COLO829 (cell line): Measurements from ENCODE around the gene NARF.
A peak's percentile ranks its signal among the peaks of the same experiment; 100 is the strongest.

Experiments
- DNase-seq: peaks from one replicate; pipeline ENCODE4 v3.0.0; 2012; ENCODE audit warnings: low spot score

NARF gene

DNA sequence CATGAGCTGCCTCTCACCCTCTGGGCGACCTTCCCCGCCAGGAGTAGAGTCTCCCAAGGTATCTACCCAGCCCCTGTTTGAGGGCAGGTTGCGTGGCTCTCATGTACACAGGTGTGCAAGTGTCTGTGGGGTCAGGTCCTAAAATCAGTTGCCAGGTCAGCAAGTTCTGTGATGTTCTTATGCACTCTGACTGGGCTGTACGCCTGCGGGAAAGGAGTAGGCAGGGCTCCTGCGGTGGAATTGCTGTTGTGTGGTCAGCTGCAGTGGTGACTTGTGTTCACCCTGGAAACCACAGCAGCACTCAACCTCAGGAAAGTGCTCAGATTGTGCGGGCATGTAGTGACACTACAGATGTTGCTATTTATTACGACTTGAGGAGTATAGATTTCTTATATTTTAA is 19.4 kb downstream of the NARF start:
- DNase-seq, result no peak

DNA sequence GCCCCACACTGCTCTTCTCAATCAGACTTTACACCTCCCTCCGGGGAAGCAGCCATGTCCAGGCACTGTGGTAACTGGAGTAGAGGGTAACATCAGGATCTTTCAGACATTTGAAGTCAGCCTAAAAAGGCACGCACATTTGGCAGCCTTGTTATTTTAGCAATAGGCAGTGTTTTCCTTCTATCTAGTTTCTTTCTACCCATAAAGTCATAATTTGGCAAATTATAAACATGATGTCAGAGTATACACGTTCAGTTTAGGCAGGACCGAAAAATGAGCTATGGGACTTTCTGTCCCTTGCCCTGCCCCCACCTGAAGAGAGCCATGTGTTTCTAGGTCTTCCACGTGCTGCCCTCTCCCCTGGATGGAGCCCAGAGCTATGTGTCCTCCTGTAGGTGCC is 21.1 kb downstream of the NARF start:
- no peak for DNase-seq

DNA sequence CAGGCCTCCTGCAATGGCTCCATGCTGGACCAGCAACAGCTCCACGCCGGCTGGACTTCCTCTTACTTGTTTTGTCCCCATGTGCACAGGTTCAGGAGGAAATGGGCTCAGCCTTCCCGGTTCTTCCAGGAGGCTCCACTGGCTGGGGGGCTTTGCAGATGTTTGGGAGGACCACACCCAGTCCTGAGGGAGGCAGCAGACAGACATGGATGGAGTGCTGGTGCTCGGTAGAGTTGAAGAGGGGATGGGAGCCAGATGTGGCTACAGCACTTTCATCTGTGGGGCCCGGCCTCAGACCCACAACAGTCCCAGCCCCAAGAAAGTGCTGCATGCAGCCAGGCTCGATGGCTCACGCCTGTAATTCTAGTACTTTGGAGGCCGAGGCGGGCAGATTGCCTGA is 21.8 kb downstream of the NARF start:
- DNase-seq, result no peak

DNA sequence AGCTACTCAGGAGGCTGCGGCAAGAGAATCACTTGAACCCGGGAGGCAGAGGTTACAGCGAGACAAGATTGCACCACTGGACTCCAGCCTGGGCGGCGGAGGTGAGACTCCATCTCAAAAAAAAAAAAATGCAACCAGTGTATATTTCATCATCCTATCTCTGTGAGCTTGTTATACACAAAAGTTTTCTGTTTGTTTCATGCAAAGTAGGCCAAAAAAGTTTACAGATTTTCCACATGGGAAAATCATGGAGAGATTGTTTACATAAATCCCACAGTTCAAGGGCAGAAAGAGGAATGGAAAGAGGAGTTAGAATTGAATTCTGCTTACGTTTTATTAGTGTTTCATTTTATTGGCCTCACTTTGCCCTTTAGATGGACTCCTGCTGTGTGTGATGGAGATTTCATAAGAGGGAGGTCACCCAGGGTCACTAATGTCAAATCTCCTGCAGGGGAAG is 24.7 kb downstream of the NARF start:
- DNase-seq, result no peak

DNA sequence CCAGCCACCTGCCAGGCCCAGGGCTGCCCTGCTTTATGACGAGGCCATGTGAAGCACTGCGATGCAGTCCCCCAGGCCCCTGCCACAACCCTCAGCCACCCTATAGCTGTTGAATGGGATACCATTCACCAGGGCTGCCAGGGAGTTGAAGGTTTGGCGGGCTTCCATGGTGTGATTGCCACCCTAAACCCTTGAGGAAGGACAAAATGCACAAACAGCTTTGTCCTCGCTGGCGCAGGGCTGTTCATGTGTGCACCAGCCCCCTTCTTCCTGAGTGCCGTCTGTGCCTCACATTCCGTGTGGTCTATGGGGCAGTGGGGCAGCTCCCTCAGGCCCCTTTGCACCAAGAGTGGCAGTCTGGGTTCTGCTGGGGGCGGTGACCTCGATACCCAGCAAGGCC is 25.3 kb downstream of the NARF start:
- no peak for DNase-seq

DNA sequence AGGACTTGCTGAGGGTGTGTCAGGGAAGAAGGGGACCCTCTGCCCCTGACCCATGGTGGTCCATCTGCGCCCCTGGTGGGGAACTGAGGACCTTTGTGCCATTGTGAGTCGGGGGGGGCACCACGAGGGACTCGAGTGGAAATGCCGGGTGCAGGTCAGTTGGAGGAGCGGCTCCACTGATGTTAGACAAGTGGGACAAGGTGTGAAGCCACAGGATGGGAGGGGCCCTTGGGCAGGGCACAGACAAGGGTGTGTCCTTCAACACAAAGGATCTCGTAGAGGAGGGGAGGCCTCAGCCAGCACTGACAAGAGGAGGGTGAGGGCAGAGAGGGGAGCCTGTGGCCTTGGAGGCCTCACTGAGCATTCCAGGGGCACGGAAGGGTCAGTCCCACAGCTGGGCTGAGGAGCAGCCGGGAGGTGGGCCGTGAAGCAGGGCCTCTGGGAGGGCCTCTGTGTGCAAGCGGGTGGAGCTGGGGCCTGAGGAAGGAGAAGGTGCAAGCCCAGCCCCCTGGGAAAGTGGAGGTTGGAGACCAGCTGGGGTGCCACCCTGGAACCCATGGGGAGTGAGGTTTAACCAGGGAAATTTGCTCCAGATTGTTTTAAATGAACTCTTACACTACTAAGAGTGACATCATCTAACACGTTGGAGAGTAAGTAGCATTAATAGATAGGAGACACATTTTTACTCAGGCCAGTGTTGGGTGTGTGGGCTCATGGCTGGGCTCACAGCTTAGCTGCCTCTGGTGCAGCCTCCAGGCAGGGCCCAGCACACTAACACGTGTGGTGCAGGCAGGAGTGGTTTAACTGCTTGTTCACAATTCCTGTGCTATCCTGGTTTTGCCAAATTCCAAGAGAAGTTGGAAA is 27.9 kb downstream of the NARF start:
- no peak for DNase-seq

DNA sequence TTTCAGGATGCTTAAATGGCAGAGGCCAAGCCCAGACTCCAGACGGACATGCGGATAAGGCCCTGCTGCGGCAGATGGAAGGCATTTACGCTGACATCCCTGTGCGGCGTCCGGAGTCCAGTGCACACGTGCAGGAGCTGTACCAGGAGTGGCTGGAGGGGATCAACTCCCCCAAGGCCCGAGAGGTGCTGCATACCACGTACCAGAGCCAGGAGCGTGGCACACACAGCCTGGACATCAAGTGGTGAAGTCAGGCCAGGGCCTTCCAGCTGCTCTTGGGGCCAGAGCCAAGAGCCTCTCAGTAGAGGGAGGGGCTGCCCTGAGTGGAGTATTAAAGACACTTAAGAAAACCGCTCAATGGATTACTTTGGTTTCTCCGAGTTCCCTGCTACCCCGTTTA is 29.4 kb downstream of the NARF start:
- no peak for DNase-seq

DNA sequence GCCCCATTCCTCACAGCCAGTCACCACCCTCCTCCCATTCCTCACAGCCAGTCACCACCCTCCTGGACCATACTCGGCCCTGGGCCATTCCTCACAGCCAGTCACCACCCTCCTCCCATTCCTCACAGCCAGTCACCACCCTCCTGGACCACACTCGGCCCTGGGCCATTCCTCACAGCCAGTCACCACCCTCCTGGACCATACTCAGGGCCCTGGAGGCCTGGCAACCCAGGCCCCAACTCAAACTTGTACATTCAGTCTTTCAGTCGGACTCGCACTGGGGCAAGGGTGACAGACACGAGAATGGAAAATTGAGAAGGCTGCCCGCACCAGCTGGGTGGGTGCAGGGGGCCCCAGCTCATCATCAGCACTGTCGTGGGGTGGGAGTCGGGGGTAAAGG is 30.6 kb downstream of the NARF start:
- DNase-seq, result no peak

DNA sequence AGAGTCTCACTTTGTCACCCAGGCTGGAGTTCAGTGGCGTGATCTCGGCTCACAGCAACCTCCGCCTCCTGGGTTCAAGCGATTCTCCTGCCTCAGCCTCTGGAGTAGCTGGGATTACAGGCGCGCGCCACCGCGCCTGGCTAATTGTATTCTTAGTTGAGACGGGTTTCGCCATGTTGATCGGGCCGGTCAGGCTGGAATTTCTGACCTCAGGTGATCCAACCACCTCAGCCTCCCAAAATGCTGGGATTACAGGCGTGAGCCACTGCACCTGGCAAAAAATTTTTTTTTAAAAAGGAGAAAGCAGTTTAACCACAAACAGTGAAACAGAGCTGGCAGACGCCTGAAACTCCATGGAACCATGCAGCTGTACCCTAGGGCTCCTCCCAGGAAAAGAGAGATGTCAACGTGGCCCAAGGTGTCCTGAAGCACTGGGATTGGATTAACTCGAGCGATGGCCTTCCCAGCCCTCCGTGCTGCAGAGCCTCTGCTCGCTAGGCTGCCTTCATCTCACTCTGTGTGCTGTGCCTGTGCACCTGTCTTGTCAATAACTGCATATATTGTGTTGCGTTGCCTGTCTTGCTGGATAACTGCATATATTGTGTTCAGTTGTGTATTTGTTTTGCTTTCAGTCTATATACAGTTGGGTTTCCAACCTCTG is 31.4 kb downstream of the NARF start:
- no peak for DNase-seq

DNA sequence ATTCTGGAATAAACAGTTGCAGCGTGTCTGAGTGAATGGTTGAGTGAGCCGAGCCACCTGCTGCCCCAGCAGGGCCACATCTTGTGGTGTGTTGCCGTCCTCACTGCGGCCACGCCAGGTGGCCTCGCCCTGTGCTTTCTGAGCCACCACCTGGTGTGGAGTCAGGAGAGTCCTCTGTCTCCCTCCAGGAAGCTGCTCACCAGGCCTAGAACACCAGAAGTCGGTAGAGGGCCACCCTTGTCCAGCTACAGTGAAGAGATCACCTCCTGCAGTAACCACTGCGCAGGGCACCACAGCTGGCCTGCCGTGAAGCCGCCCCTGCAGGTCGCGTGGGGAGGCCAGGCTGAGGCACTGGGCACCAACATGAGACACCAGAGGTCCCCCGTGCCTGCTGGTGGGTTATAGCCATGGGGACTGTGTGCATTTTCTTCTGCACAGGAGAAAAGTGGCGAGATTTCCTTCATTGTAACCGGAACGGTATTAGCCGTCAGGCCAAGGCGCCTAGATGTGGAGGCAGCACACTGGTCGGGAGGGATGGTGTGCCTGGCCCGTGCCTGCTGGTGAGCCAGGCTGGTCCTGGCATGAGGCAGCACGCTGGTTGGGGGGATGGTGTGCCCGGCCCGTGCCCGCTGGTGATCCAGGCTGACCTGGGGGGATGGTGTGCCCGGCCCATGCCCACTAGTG is 32.1 kb downstream of the NARF start:
- DNase-seq, result no peak

DNA sequence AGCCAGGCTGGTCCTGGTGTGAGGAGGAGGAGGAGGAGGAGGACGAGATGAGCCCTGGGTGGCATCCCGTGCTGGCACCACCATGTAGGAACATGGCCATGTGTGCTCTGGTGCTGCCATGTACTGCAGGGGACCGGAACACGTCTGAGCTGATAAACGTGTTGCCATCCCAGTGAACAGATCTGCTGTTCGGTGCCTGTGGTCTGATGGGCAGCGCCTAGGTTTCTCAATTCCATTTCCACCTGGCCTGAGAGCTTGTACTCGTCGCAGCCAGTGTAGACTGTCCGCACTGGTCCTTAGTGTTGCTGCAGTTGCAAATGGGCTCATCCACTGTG is 32.6 kb downstream of the NARF start:
- no peak for DNase-seq

DNA sequence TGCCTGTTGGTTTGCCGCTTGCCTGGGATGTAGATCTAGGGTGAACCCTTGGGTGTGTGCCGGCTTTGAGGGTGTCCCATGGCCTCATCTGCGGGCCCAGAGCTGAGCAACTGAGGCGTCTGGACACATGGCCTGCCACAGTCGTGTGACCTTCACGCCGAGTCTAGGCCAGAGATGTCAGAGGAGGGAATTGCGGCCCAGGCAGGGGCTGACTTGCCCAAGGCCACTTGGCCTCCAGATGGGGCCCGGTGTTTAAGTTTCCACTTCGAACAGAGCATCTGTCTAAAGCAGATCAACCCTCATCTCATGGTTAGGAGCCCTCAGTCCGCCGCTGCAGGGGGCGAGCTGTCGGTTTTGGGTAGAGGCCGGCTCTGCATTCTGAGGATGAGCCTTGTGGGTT is 33.0 kb downstream of the NARF start:
- DNase-seq, result no peak

DNA sequence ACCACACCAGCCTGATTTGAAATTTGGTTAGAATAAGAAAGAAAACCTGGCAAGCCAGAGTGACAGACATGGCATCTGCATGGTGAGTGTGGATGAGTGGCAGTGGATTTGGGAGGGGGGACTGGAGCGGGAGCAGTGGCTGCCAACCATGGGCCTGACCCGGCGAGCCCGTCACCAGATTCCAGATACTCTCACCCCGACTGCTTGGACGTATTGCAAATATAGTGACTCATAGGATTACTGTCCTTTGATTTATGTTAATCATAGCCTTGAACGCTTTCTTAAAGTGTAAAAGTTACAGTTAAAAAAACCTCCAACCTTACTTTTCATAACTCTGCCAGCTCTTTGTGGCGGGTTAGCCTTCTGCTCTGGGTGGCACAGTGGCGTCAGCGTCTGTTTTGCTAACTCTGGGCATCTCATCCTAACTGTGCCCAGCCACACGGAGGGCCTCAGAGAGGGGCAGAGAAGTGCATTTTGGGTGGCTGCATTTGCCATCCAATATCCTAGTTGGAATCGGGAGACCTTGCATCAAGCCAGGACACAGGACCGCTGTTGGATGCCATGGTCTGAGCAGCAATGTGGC is 34.2 kb downstream of the NARF start:
- no peak for DNase-seq

DNA sequence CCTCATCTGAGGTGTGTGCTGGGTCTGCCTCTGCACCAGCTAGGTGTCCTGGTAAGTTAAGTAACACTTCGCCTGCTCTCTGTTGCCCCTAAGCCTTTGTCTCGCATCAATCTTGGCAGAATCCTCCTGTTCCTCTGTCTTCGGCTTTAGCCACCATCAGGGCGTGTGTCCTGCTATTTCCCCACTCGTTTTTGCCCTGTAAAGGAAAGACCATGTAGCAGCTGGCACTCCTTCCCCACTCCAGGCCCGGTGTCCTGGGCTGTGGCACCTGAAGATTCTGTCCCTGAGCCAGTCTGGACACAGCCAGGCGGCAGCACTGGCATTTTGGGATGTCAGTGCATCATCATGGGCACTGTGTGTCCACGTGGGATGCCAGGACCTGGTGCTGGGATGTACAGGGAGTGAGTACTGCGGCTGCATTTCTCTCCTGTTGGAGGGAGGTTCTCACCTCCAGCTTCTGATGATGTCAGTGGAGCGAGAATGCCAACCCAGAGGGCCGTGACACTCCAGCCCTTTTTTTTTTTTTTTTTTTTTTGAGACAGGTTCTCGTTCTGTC is 34.8 kb downstream of the NARF start:
- no peak for DNase-seq

DNA sequence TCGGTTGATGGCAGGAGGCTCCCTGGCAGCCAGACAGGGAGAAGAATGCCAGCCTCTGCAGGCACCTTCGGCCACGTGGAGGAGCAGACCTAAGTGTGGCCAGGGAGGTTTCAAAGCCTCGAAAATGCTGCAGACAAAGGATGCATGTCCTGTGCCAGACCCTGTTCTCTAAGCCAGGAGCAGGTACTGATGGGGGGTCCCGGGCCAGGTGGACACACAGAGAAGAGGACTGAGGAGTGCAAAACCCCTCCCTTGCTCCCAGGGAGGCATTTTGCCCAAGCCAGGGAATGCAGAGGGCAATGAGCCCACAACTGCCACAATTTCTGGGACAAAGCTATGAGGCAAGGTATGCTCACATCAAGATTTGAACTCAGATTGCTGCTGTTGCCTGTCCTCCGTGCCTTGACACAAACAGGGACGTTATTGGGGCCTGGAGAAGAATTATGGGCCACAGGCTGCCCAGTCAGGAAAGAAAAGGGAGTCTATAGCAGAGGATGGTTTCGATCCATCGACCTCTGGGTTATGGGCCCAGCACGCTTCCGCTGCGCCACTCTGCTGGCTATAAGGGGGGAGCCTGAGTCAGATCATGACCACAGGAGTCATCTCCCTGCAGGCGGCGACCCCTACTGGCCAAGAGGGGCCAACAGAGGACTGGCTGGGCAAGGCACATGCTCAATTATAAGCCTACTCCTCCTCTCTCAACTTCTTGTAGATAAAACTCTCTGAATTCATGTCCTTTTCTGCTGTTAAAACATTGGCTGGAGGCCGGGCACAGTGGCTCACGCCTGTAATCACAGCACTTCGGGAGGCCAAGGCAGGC is 35.9 kb downstream of the NARF start:
- peak; percentile 99 for DNase-seq

DNA sequence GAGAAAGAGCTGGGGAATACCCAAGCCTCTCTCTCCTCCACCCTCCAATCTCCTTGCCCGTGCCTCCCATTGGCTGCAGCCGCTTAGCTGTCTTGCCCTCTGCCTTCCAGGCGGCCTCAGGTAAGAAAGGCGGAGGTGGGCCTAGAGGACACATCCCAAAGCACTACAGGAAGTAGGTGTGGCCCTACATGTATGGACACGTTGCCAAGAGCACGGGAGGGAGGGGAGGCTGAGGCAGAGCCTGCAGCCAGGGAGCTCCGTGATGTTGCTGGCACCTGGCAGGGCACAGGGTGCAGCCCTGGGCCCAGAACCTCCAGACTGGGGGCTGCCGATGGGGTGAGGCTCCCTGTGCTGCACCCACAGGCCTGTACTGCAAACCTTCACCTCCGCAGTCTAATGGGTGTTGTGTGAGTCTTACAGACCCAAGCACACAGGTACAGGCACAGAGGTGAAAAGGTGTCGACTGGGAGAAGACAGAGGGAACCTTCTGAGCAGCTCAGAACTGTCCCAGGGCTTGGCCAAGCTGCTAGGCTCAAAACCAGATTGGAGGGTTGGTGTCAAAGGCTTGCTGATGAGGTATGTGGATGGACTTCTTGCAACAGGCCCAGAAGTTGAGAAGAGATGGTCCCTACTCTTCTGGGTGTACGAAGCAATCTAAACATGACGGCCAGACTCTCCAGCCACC is 37.4 kb downstream of the NARF start:
- no peak for DNase-seq

DNA sequence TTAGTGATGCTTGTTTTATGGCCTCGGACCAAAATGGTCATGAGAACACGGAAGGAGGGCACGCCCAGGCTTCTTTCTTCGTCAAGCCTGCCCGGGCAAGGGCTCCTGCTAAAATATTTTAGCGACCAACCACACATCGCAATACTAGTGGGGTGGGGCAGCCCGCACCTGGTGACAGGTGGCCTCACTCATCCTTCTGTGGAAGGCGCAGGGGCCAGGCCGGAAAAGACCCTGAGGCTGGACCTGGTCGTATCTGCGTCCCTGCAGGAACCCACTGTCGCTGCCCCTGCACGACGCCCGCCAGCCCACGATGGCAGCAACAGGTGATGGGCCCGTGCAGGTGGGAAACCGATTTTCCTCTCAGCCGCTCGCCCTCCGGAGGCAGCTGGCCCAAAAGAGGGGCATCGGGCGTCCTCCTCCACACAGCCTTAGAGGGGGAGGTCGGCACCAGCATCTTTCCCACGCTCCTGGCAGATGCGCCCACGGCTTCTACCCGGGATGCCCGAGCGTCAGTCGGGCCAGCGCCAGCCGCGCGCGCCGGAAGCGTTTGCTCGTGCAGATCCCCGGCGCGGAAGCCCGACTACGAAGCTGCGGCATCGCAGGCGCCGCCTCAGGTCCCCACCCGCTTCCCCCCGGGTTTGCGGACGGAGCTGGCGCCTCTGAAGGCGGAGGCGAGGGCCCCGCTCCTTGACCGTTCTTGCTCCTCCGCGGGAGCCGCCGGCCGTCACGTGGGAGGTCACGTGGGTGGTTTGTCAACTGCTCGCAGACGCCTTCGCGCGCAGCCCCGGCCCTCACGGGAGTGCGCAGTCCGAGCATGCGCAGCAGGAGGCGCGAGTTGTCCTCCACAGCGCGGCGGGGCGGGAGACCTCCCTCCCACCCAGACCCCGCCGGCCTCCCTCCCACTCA is 38.2 kb downstream of the NARF start:
- DNase-seq, result peak; percentile 93

DNA sequence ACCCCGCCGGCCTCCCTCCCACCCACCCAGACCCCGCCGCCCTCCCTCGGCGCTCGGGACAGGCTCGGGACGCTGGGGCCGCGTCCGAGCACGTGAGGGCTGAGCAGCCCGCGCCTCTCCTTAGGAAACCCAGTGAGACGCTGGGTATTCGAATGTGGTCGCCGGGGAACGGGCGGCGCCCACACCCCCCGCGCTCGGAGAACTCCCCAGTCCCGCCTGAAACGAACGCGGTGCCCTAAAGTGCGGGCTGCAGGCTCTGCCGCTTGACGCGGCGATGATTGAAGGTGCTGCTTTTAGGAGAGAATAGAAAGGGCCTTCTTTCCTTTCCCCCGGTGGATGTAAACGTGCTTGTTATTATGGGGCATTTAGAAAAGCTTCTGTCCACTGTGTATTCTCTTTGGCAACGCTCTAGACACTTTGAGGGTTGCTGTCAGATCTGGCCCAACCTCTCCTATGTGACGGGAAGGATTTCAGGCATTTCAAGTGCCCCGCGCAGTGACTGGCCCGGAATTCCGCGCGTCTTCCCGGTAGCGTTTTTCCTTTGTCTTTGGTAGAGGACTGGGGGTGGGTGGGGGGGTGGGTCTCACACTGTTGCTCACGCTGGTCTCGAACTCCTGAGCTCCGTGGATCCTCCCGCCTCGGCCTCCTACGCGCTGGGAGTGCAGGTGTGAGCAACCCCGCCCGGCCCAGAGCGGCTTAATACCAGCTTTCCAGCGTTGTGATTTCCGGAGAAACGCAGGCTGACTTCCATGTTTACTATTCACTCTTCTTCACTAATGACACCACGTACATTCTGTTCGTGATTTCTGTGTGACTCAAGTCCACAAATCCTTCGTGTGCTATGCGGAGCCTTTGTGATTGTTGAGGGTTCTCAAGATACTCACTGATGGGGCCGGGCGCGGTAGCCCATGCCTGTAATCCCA is 39.2 kb downstream of the NARF start:
- DNase-seq, result no peak

DNA sequence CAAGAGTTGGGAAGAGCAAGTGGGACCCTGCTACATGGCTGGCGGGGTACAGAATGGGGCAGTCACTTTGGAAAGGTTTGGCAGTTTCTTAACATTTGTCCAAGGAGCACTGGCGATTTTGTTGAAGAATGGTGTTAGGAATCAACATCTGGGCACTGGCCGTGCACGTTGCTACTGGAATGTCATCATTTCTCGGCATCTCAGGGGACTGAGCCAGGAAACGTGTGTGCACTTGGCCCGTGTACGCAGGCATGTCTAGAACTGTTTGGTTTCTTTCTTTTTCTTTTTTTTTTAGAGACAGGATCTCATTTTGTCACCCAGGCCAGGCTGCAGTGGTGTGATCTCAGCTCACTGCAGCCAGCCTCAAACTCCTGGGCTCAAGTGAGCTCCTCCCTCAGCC is 43.7 kb downstream of the NARF start:
- DNase-seq, result no peak
